Natural killer cell treated with Interleukin-12 subunit alpha and Interleukin-12 subunit beta and Interleukin-15 and Interleukin-18, amount 100 ng/mL, for 72 hours (primary cell): Measurements from ENCODE around the gene CHFR. TPM values are rescaled to one million over a fixed set of nuclear protein-coding genes. Genes with fewer than 3 reads are reported as not detected.

Experiments
- total RNA-seq, 2 donors: library from RNA; stranded (reverse); gene quantifications; one replicate each; pipeline ENCODE4 v1.2.3, GENCODE V29; 2022

Gene CHFR
- total RNA-seq, 2 donors from 2014 or later: 121 to 155 TPM

Other genes starting within 250 kb of the CHFR start
- 100 to 1,000 TPM in 1 of 2 donors, 10 to 100 TPM in 1; 94.3 to 265 TPM for gene POLE, start 200.3 kb downstream of the CHFR start, total RNA-seq
- gene PXMP2, start 200.0 kb downstream of the CHFR start, total RNA-seq: 10 to 100 TPM in 1 of 2 donors, 1 to 10 TPM in 1; 9.6 to 22.2 TPM
- 100 to 1,000 TPM in 1 of 2 donors, 10 to 100 TPM in 1; 54.9 to 114 TPM for gene PGAM5, start 176.8 kb downstream of the CHFR start, total RNA-seq
- 100 to 1,000 TPM; 163 to 193 TPM for gene ANKLE2, start 125.8 kb downstream of the CHFR start, total RNA-seq
- 100 to 1,000 TPM in 1 of 2 donors, 10 to 100 TPM in 1; 69.3 to 118 TPM for gene GOLGA3, start 58.7 kb downstream of the CHFR start, total RNA-seq
- 1 to 10 TPM; 6.7 to 7.5 TPM for gene ZNF605, start 68.7 kb upstream of the CHFR start, total RNA-seq
- 10 to 100 TPM; 24.1 to 27.3 TPM for gene ZNF26, start 98.8 kb upstream of the CHFR start, total RNA-seq
- 10 to 100 TPM; 16.8 to 17.6 TPM for gene ZNF84, start 149.9 kb upstream of the CHFR start, total RNA-seq
- gene ZNF140, start 193.3 kb upstream of the CHFR start, total RNA-seq: 10 to 100 TPM in 1 of 2 donors, 1 to 10 TPM in 1; 7.1 to 17.1 TPM
- 1 to 10 TPM; 1.4 to 1.7 TPM for gene ZNF891, start 242.7 kb upstream of the CHFR start, total RNA-seq
- 1 to 10 TPM; 2.3 to 3.9 TPM for gene ZNF10, start 243.0 kb upstream of the CHFR start, total RNA-seq